Astrocyte (in vitro differentiated cells and primary cell): ENCODE data around the gene TOM1L2. TPM values are rescaled to one million over a fixed set of nuclear protein-coding genes. Genes with fewer than 3 reads are reported as not detected.
"Not testable (repeated sequence)": the region's sequence is repeated elsewhere in the genome, so short reads cannot be mapped to it uniquely, and the experiment has no call there.

Source experiments
- DNase-seq: peaks from one replicate; pipeline ENCODE4 v3.0.0-alpha.2; 2010; ENCODE audit warnings: low read depth
- FAIRE-seq: peaks from 2 replicates; lab custom pipeline; 2011; peaks lifted over from hg19 to GRCh38; lab: Jason Lieb, UNC
- H2AFZ ChIP-seq: 2 replicates; pipeline ENCODE4 v1.6.0; 2012; ENCODE audit warnings: low read depth, low read length, inconsistent platforms
- H3K27ac ChIP-seq: 2 replicates; pipeline ENCODE4 v1.5.1; 2011; ENCODE audit warnings: low read depth, low read length, inconsistent platforms
- H3K27me3 ChIP-seq: 2 replicates; pipeline ENCODE4 v1.6.0; 2011; ENCODE audit warnings: low read length, inconsistent platforms; ENCODE audit not compliant: insufficient read depth
- H3K36me3 ChIP-seq: 2 replicates; pipeline ENCODE4 v1.5.1; 2011; ENCODE audit warnings: low read length, inconsistent platforms; ENCODE audit not compliant: insufficient read depth
- H3K4me1 ChIP-seq: 2 replicates; pipeline ENCODE4 v1.5.1; 2011; ENCODE audit warnings: low read length, inconsistent platforms; ENCODE audit not compliant: insufficient read depth
- H3K4me2 ChIP-seq: 2 replicates; pipeline ENCODE4 v1.6.0; 2012; ENCODE audit warnings: low read length, inconsistent platforms
- H3K4me3 ChIP-seq: 2 replicates; pipeline ENCODE4 v1.5.1; 2011; ENCODE audit warnings: low read depth, mild to moderate bottlenecking, low read length, inconsistent platforms; ENCODE audit not compliant: insufficient read depth
- H3K79me2 ChIP-seq: 2 replicates; pipeline ENCODE4 v1.6.0; 2012; ENCODE audit warnings: mild to moderate bottlenecking, low read length, inconsistent platforms; ENCODE audit not compliant: insufficient read depth
- H3K9ac ChIP-seq: 2 replicates; pipeline ENCODE4 v1.6.0; 2012; ENCODE audit warnings: mild to moderate bottlenecking, low read length, inconsistent platforms
- H3K9me3 ChIP-seq: 2 replicates; pipeline ENCODE4 v1.5.1; 2012; ENCODE audit warnings: low read depth, mild to moderate bottlenecking, low read length, inconsistent platforms; ENCODE audit not compliant: insufficient read depth
- H4K20me1 ChIP-seq: 2 replicates; pipeline ENCODE4 v1.6.0; 2012; ENCODE audit warnings: low read length, inconsistent platforms; ENCODE audit not compliant: insufficient read depth
- H3K27ac Mint-ChIP-seq: one replicate; pipeline ENCODE4 v1.8.0; 2021; ENCODE audit warnings: mild to moderate bottlenecking, mixed read lengths; ENCODE audit not compliant: unreplicated experiment
- H3K27me3 Mint-ChIP-seq: one replicate; pipeline ENCODE4 v1.8.0; 2021; ENCODE audit warnings: low read depth, mixed read lengths; ENCODE audit not compliant: unreplicated experiment
- H3K36me3 Mint-ChIP-seq: one replicate; pipeline ENCODE4 v1.8.0; 2021; ENCODE audit warnings: low read depth, mixed read lengths; ENCODE audit not compliant: unreplicated experiment
- H3K4me1 Mint-ChIP-seq: one replicate; pipeline ENCODE4 v1.8.0; 2021; ENCODE audit warnings: low read depth, mixed read lengths; ENCODE audit not compliant: unreplicated experiment
- H3K4me3 Mint-ChIP-seq: one replicate; pipeline ENCODE4 v1.8.0; 2021; ENCODE audit warnings: mild to moderate bottlenecking, moderate library complexity, mixed read lengths; ENCODE audit not compliant: unreplicated experiment
- H3K9me3 Mint-ChIP-seq: one replicate; pipeline ENCODE4 v1.8.0; 2021; ENCODE audit warnings: mild to moderate bottlenecking, mixed read lengths; ENCODE audit not compliant: unreplicated experiment
- EZH2 ChIP-seq: IDR thresholded peaks from 2 replicates; pipeline ENCODE4 v1.6.1; 2012; ENCODE audit warnings: mild to moderate bottlenecking, low read length, inconsistent platforms; ENCODE audit not compliant: insufficient read depth
- total RNA-seq: library from RNA; stranded (reverse); gene quantifications from 2 replicates; pipeline ENCODE4 v1.2.1, GENCODE V29; 2021
- TF ChIP-seq, protein P1 (sequence below): IDR thresholded peaks from 2 replicates; pipeline ENCODE4 v1.5.1; 2011; ENCODE audit warnings: low read depth, mild to moderate bottlenecking, inconsistent platforms, low read length, moderate library complexity; ENCODE audit not compliant: insufficient read depth

Gene TOM1L2
- total RNA-seq, 1 donor from 2014 or later = 54.4 TPM

DNA sequence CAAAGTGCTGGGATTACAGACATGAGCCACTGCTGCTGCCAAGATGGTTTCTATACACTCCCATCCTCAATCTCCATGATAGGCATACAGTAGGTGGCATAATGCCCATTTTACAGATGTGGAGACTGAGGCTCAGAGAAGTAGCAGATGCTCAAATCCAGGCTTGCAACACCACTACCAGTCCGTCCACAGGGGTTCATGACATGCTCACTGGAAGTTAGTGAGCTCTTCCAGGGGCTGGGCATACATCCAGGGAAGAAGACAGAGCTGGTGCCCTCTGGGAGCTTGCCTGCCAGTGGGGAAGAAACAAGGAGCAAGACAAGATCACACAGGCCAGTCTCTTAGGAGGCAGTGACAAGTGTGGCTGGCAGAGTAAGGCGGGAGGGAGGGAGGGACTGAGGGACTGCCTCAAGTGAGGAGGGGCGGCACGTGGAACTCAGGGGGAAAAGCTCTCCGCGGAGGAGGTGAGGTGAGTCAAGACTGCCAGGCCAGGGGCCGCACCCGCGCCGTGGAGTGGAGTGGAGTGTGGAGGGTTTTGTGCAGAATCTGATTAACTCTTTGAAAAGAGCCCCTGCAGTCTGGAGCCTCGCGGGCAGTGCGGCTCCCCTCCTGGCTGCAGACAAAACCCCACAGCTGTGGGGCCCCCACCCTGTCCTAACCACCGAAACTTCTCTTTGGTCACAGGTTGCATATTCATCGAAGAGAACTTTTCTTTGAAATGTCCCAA lies 163.3 kb downstream of the TOM1L2 start:
- Mint-ChIP-seq H3K27me3 (no peaks in the 10 kb centered on the region), H3K4me1 (peaks cover 23% of the 10 kb centered on the region), H3K36me3 (peaks cover 16% of the 10 kb centered on the region), H3K9me3 (no peaks in the 10 kb centered on the region), H3K27ac (peak overlapping the region; percentile 82), H3K4me3 (no peak overlapping the region)
- Histone ChIP-seq H3K4me1 (peaks cover 14% of the 10 kb centered on the region), H3K36me3 (peaks cover 9% of the 10 kb centered on the region), H3K4me3 (no peak overlapping the region), H4K20me1 (peaks cover 64% of the 10 kb centered on the region), H3K27ac (no peak overlapping the region), H3K9ac (no peak overlapping the region), H3K79me2 (no peaks in the 10 kb centered on the region), H2AFZ (no peak overlapping the region), H3K4me2 (no peak overlapping the region), H3K27me3 (no peaks in the 10 kb centered on the region), H3K9me3 (no peaks in the 10 kb centered on the region)
- no peak for TF ChIP-seq EZH2
- TF ChIP-seq, protein P1, sequence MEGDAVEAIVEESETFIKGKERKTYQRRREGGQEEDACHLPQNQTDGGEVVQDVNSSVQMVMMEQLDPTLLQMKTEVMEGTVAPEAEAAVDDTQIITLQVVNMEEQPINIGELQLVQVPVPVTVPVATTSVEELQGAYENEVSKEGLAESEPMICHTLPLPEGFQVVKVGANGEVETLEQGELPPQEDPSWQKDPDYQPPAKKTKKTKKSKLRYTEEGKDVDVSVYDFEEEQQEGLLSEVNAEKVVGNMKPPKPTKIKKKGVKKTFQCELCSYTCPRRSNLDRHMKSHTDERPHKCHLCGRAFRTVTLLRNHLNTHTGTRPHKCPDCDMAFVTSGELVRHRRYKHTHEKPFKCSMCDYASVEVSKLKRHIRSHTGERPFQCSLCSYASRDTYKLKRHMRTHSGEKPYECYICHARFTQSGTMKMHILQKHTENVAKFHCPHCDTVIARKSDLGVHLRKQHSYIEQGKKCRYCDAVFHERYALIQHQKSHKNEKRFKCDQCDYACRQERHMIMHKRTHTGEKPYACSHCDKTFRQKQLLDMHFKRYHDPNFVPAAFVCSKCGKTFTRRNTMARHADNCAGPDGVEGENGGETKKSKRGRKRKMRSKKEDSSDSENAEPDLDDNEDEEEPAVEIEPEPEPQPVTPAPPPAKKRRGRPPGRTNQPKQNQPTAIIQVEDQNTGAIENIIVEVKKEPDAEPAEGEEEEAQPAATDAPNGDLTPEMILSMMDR = no peak
- FAIRE-seq (no peak), DNase-seq (no peak)

- H3K9ac ChIP-seq, H3K4me2 ChIP-seq, H3K9me3 Mint-ChIP-seq, H3K9me3 ChIP-seq, H3K79me2 ChIP-seq, FAIRE-seq, H3K27me3 Mint-ChIP-seq, DNase-seq, H3K4me3 Mint-ChIP-seq, H3K27ac ChIP-seq, H3K36me3 ChIP-seq, H3K27ac Mint-ChIP-seq, H2AFZ ChIP-seq, H3K4me3 ChIP-seq, H3K27me3 ChIP-seq: not testable (repeated sequence)
- Histone ChIP-seq H3K4me1 (peaks cover 14% of the 10 kb centered on the region), H4K20me1 (peaks cover 63% of the 10 kb centered on the region)
- H3K36me3 Mint-ChIP-seq = peaks cover 18% of the 10 kb centered on the region
- peaks cover 23% of the 10 kb centered on the region for H3K4me1 Mint-ChIP-seq
Measured at GRCh38 chr17:17808200-17808599, 164.0 kb downstream of the TOM1L2 start.

DNA sequence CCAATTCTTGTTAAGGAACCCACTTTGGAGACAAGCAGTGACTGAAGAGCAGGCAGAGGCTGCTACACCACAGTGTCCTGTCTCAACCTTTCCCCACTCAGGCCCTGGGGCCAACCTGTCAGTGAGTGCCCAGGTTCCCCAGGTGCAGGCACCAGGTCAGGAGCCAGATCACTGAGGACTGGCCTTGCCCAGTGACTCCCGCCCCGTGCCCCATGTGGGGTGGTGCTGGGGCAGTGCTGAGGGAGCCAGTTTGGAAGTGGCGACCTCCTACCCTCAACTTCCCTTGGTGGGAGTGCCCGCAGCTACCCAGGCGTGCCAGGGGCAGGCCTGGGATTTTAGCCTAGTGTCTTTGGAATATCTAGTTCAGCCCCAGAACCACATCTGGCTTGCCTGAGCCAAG lies 164.8 kb downstream of the TOM1L2 start:
- no peak overlapping the region for H3K4me3 ChIP-seq
- no peaks in the 10 kb centered on the region for H3K9me3 Mint-ChIP-seq
- H3K4me1 Mint-ChIP-seq = peaks cover 23% of the 10 kb centered on the region
- H3K36me3 ChIP-seq = peaks cover 9% of the 10 kb centered on the region
- peaks cover 12% of the 10 kb centered on the region for H3K4me1 ChIP-seq
- H3K27me3 ChIP-seq = no peaks in the 10 kb centered on the region
- no peaks in the 10 kb centered on the region for H3K27me3 Mint-ChIP-seq
- H3K4me3 Mint-ChIP-seq = no peak overlapping the region
- H3K4me2 ChIP-seq = no peak overlapping the region
- no peak overlapping the region for H3K9ac ChIP-seq
- H3K79me2 ChIP-seq = no peaks in the 10 kb centered on the region
- no peak overlapping the region for H2AFZ ChIP-seq
- peaks cover 18% of the 10 kb centered on the region for H3K36me3 Mint-ChIP-seq
- H3K9me3 ChIP-seq = no peaks in the 10 kb centered on the region
- no peak overlapping the region for H3K27ac ChIP-seq
- TF ChIP-seq EZH2 = no peak
- TF ChIP-seq, protein P1 = no peak
- no peak overlapping the region for H3K27ac Mint-ChIP-seq
- FAIRE-seq (no peak), DNase-seq (no peak)
- peaks cover 56% of the 10 kb centered on the region for H4K20me1 ChIP-seq
